GDM1 (cell line): ENCODE data around the gene RGL4.
"Not testable (repeated sequence)": the region's sequence is repeated elsewhere in the genome, so short reads cannot be mapped to it uniquely, and the experiment has no call there.

Experiments
- DNase-seq: peaks from one replicate; lab custom pipeline; 2025; lab: John Stamatoyannopoulos, UW

Gene RGL4

GRCh38 chr22:23698673-23699235 is 7.9 kb downstream of the RGL4 start:
- no peak for DNase-seq

GRCh38 chr22:23700706-23701105 is 9.9 kb downstream of the RGL4 start:
- DNase-seq = no peak

DNA sequence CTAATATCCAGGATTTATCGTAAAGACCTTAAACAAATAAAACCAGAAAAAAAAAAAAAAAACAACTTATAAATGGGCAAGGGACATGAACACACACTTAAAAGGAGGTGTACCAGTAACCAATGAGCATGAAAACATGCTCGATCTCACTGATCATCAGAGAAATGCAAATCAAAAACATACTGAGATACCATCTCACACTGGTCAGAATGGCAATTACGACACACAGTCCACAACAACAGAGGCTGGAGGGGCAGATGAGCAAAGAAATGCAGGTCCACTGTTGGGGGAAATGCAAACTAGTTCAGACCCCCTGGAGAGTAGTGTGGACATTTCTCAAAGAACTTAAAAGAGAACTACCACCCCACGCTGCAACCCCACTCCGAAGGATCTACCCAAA is 13.2 kb downstream of the RGL4 start:
- no peak for DNase-seq

DNA sequence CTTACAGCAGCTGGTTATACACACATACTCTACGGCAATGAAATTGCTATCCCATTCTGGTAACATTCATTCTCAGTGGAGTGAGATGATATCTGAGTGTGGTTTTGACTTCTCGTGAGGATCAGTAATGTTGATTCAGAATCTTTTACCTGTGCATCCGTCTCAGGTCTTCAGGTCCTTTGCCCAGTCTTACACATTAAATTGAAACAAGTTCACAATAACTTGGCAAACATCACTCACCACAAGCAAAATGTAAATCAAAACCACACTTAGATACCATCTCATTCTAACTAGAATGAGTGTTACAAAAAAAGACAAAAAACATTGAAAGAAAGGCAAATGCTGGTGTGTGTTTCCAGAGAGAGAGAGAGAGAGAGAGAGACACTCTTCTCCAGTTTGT is 14.0 kb downstream of the RGL4 start:
- DNase-seq = no peak

DNA sequence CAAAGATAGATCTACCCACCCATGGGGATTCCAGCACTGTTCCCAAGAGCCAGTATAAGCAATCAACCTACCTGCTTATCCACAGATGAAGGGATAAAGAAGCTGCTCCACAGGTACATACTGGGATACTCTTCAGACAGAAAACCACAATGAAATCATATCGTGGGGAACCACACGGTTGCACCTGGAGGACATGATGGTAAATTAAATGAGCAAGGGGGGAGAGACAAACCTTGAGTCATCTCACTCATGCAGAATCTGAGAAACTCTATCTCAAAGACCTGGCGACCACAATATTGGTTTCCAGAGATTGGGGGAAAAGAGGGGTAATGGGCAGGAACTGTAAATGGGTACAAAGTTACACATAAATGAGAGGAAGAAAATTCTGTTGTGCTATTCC is 14.5 kb downstream of the RGL4 start:
- no peak for DNase-seq

DNA sequence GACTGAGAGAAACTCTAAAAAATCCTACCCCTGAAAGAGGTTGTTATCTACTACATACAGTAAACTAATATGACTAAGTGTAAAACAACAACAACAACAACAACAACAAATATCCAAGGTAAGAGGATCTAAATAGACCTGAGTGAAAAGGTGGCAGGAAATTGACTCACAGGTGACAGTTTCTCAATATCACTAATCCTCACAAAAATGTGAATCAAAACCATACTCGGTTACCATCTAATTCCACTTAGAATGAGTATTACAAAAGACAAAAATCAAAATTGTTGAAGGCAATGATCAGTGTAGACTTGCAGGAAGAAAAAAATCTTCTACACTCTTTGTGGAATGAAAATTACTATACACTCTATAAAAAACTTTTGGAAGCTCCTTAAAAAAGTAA is 17.5 kb downstream of the RGL4 start:
- no peak for DNase-seq

- no peak for DNase-seq
These were observed 18.3 kb downstream of the RGL4 start for GRCh38 chr22:23709107-23709506.

GRCh38 chr22:23712256-23712655 is 21.4 kb downstream of the RGL4 start:
- no peak for DNase-seq

DNA sequence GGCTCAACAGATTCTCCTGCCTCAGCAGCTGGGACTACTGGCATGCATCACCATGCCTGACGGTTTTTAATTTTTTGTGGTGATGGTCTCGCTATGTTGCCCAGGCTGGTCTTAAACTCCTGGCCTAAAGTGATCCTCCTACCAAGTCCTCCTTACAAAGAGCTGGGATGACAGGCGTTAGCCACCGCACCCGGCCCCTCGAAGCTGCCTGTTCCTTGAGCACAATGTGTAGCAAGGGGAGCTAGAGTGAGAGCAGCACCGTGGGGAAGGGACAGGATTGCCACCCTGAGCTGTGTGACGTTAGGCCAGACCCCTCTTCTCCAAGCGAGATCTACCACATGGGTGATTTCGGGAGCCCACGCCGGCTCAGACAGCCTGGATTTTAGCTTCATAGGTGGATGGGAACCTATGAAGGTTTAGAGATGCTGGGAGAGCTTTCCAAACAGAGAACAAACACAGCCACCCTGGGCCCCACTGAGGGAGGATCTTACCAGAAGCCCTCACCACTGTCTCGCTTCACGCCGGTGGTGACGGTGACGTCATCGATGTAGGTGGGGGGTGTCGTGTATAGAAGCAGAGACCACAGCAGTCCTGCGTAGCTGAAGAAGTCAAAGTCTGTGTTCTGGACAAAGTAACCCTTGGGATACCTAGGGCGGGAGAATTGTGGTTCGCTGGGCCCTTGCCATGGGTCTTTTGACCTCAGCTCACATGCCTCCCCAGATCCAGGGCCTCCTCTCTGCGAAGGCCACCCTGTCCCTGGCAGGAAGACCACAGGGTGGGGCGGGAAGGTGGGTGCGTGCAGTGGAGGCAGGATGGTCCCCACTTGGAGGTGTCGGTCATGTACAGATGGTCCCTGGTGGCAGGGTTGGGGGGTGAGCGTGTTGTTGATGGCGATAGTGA is 23.1 kb downstream of the RGL4 start:
- no peak for DNase-seq

DNA sequence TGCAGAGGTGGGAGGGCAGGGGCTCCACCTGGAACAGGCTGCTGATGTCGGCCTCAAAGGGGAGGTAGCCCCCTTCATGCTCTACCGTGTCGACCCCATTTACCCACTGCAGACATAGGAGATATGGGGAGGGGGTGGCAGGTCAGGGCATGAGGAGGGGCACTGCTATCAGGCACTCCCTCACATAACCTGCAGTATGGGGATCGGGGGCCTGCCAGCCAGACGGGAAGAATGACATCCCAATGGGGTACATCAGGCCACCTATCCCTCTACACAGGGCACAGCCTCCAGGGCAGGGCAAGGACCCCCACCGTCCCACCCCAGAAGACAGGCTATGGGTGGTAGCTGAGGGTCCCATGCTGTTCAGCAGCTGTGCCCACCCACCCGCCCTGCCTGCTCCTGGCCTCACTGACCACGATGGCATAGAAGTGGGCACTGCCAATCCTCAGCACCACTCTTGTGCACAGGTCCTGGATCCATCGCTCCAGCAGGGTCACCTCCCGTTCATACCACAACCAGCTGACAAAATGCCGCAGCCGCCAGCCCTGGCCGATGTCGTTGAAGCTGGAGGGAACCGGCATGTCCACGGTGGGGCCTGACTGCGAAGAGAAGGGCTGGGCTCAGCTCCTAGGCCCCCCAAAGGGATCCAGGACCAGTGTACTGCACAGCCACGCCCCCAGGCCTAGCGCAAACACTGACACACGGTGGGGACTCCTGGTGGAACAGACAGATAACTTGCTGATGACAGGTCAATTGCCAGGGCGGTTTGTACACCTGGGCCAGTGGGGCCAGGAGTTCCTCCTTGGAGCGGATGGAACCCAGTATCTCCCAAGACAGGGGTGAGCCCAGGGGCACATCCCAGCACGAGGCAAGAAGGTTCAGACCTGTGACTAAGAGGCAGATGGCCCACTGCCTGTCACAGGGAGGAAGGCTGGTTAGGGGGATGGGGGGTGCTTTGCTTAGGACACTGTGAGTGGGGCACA is 24.1 kb downstream of the RGL4 start:
- no peak for DNase-seq

DNA sequence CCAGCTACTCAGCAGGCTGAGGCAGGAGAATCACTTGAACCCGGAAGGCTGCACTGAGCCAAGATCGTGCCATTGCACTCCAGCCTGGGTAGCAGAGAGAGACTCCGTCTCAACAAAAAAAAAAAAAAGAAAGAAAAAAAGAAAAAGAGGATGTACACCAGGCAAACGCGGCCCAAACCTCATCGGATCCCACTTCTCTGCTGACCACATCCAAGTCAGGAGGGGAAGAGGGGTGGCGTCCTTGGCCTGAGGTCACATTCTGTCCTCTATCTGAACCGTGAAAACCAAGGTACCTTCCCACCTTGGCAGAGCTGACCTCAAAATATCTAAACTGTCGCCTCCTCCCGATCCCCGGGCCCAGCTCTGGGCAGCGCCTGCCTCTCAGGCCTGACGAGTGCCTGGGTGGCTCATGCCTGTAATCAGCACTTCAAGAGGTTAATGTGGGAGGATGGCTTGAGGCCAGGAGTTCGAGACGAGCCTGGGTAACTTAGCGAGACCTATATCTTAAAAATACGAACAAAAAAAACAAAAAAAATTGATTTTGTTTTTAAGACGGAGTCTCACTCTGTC is 25.1 kb downstream of the RGL4 start:
- DNase-seq = no peak

DNA sequence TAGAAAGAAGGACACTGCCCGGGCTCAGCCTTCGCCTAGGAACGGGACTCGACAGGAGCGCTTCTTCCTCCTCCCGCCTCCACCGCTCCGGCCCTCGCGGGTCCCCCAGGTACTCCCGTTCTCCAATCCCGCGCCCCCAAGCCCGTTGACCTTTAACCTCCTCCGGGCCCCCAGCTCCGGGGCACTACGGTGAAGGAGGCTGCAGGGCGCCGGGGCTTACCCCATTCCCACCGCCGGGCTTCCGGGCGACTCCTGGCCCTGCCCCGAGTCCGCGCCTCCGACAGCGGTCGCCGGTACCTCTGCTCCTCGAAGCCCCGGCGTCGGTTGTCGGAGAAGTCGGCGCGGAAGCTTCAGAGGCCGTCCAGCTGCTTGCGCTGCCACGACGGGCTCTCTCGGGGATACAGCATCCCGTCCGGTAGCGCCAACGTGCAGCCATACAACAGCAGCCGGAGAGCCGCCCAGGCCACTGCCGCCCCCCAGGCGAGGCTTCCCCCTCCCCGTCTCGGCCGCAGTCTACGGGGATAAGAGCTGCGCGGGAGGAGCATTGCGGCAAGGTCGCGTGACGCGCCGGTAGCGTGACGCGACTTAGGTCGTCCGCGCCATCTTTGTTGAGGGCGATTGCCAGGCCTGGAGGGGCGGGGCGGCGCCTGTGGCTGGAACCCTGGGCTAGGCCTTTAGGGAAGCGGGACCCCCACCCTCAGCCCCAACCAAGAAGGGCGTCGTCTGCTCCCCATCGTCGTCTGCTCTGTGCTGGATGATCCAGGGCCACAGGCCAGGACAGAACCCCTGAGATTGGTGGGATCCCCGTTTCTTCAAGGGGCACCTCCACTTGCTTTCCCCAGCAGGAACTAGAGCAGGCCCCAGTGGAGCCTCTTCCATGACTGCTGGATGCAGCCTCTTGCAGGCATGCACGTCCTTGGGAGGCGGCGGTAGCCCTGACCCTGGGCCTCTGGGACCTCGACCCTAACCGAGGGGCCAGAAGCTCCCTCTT is 26.3 kb downstream of the RGL4 start:
- DNase-seq = peak; percentile 85

GRCh38 chr22:23718371-23719165 is 27.8 kb downstream of the RGL4 start:
- DNase-seq = no peak

- no peak for DNase-seq
These were observed 30.0 kb downstream of the RGL4 start for GRCh38 chr22:23720855-23721254.

DNA sequence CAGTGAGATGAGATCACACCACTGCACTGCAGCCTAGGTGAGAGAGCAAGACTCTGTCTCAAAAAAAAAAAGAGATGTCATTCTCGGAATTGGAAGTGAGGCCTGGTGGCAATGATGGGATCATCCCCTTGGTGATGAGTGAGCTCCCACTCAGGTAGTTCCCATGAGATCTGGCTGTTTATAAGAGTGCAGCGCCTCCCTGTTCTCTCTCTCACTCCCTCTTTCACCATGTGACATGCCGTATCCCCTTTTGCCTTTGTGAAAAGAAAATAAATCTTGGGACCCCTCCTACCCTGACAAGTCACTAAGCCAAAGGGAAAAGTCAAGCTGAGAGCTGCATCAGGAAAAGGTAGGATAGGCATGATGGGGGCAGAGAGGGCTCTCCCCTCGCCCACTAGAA is 31.3 kb downstream of the RGL4 start:
- no peak for DNase-seq

- DNase-seq = no peak
These were observed 31.9 kb downstream of the RGL4 start for GRCh38 chr22:23722724-23723123.

GRCh38 chr22:23728108-23728507 is 37.3 kb downstream of the RGL4 start:
- DNase-seq = not testable (repeated sequence)

- no peak for DNase-seq
These were observed 46.9 kb downstream of the RGL4 start for GRCh38 chr22:23737696-23738095.

- DNase-seq = no peak
These were observed 51.9 kb downstream of the RGL4 start for GRCh38 chr22:23742505-23743264.
